OCI-LY3 (cell line): ENCODE measurements around the gene TAF3.

ENCODE experiments used
- EZH2phosphoT487 ChIP-seq: fragments of 200-600 bp; shearing (Covaris generic); IDR thresholded peaks from 2 replicates; pipeline ENCODE4 v1.6.1; 2018; ENCODE audit warnings: antibody characterized with exemption, mixed run types, low read depth
- TF ChIP-seq, protein P1 (sequence below): fragments of 200-600, 300-600 bp; sonication (generic); IDR thresholded peaks from 2 replicates; pipeline ENCODE4 v1.5.1; 2014; ENCODE audit warnings: antibody characterized with exemption, low read length, low read depth

DNA sequence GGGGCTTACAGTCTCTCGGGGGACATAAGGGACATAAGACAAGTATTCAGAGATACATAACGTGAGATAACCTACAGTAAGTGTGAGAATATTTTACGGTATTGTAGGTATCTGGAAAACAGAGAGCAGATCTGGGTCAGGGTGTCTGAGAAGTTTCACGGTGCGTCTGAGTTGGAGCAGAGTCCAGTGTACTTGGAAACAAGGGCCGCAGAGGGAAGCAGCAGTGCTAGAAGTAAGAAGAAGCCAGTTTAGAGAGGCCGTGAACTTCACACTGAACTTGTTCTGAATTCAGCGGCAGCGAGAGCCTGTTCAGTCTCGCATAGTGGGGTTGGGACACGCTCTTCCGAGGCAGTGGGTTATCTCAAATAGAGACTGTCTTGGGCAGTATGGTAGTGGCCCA is 85.5 kb downstream of the TAF3 start:
- TF ChIP-seq, protein P1, sequence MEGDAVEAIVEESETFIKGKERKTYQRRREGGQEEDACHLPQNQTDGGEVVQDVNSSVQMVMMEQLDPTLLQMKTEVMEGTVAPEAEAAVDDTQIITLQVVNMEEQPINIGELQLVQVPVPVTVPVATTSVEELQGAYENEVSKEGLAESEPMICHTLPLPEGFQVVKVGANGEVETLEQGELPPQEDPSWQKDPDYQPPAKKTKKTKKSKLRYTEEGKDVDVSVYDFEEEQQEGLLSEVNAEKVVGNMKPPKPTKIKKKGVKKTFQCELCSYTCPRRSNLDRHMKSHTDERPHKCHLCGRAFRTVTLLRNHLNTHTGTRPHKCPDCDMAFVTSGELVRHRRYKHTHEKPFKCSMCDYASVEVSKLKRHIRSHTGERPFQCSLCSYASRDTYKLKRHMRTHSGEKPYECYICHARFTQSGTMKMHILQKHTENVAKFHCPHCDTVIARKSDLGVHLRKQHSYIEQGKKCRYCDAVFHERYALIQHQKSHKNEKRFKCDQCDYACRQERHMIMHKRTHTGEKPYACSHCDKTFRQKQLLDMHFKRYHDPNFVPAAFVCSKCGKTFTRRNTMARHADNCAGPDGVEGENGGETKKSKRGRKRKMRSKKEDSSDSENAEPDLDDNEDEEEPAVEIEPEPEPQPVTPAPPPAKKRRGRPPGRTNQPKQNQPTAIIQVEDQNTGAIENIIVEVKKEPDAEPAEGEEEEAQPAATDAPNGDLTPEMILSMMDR = no peak
- no peak for TF ChIP-seq EZH2phosphoT487
